ENCODE data around the gene SH2D5.
A peak's percentile ranks its signal among the peaks of the same experiment; 100 is the strongest.
"Not testable (repeated sequence)": the region's sequence is repeated elsewhere in the genome, so short reads cannot be mapped to it uniquely, and the experiment has no call there.

SH2D5 gene

DNA sequence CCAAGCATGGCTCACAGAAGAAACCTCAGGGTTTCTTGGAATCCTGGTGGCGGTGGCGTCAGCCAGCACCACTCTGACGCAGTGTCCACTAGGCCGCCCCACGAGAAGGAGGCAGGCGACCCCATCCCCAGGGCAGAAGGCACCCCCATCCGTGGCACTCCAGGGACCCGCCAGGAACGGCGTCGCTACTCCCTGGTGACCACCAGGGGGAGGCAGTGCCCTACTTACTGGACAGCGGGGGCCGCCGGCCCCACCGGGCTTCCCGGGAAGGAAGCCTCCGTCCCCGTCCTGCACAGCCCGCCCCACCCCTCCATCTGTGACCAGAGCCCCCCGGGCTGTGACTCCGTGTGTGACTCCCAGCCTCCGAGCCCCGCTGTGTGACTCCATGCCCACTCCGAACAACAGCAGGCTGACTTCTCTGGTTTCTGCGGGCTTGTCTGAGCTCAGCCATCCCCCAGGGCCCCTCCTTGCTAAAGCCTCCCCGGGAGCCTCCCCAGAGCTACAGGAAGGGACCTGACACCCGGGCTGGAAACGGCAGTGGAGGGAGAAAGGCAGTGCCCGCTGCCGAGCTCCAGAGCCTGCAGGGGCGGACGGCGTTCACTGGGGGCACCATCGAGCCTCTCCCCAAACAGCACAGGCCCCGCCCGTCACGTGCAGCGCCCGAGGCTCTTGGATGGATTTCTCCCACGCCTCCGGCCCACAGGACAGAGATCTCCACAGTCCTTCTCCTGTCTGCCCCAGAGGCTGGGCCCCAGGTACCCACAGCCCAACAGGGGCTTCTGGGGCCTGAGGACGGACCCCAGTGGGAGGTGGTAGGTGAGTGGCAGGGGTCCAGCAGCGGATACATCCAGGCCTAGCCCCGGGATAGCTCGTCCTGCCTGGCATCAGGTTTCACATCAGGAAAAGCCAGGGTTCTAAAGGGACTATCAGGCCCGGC is 35.8 kb downstream of the SH2D5 start:
- DNase-seq (ENCODE audit: insufficient read length, low spot score) (peak; percentile 86), FAIRE-seq (peak; percentile 77)

DNA sequence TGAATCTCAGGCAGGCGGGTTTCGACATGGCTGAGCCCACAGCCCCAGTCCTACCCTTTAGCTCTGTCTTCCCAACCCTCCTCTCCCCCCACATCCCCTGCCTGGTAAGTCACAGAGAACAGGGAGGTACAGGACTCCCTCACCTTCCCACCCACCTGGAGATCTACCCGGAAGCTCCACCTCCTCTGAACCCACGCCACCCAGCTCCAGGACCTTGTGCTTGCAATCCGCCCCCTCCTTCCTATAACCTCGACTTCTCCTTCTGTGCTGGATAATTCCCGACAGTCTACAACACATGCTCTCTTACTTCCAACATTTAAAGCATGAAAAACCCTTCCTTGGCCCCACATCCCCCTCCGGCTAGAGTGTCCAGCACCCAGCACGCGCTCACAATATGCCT is 37.0 kb downstream of the SH2D5 start:
- FAIRE-seq (no peak), DNase-seq (ENCODE audit: insufficient read length, low spot score) (no peak)

- DNase-seq (ENCODE audit: insufficient read length, low spot score) = no peak
- FAIRE-seq = no peak
Observed at GRCh38 chr1:20693623-20694022, 38.9 kb downstream of the SH2D5 start.

DNA sequence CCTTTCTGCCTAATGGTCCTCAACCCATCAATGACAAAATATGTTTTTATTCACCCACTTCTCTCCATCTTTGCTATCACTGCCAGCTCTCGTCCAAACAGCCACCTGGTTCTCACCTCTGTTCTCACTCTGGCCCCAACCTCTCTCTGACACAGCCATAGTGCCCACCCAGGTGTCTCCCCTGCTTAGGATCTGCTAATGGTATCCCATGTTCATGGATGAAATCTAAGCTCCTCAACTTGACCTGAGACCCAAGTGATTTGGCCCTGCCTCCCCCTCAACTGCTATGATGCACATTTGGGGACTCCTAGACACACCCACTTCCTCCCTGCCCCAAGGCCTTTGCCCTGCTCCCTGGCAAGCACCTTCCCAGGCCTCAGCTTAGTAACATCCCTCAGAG is 40.6 kb downstream of the SH2D5 start:
- FAIRE-seq (no peak), DNase-seq (ENCODE audit: insufficient read length, low spot score) (no peak)

DNA sequence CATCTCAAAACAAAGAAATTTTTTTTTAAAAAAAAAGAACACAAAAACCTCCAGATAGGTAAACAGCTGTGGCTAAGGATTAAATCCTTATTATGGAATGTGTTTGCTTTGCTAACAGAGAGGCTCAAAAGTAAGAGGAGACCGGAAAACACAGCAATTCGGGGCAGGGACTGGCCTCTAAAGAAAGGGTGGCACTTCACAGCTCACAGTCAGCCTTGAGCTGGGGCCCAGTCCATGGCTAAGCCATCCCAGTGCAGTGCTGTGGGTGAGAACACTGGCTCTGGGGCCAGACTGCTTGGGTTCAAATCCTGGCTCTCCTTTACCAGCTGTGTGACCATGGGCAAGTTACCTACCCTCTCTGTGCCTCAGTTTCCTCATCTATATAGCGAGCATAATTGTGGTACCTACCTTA is 42.9 kb downstream of the SH2D5 start:
- DNase-seq (ENCODE audit: insufficient read length, low spot score) (no peak), FAIRE-seq (no peak)

GRCh38 chr1:20686883-20687725 is 45.4 kb downstream of the SH2D5 start:
- DNase-seq (ENCODE audit: insufficient read length, low spot score) (no peak), FAIRE-seq (no peak)

DNA sequence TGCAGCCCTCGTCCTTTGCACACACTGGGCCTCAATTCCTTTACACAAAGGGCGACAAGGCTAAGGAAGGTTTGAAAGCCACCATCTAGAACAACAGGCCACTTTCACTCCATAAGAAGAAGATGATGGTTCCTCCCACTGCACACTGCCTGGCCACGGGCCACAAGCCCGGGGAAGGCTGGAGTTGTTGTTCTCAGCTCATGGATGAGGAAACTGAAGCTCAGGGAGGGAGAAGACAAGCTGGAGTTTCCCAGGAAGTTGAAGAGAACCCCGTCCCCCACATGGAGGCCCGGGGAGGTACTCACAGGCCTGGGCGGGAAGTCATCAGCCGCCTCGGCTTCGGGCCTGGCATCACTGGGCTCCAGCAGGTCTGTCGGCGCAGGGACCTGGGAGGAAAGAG is 46.8 kb downstream of the SH2D5 start:
- DNase-seq (ENCODE audit: insufficient read length, low spot score) (no peak), FAIRE-seq (no peak)

- no peak for FAIRE-seq
- DNase-seq (ENCODE audit: insufficient read length, low spot score) = no peak
Observed at GRCh38 chr1:20685099-20685662, 47.3 kb downstream of the SH2D5 start.

DNA sequence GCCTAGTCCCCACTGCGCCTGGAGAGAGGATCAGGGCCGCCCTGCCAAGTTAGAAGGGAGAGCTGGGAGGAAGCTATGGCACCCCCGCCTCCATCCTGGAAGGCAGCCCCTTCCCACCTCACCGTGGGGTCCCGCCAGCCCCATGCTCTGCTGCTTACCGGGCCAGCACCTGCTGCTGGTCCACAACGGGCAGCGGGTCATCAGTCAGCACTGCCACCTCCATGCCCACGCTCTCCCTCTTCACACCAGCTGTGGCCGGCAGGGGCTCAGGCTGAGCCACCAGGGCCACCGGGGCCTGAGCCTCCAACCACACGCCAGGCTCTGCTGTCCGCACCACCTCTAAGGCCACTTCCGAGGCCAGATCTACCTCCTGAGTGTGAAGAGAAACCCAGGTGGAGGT is 47.9 kb downstream of the SH2D5 start:
- DNase-seq (ENCODE audit: insufficient read length, low spot score) (no peak), FAIRE-seq (no peak)

GRCh38 chr1:20684050-20684620 is 48.4 kb downstream of the SH2D5 start:
- no peak for FAIRE-seq
- no peak for DNase-seq (ENCODE audit: insufficient read length, low spot score)

DNA sequence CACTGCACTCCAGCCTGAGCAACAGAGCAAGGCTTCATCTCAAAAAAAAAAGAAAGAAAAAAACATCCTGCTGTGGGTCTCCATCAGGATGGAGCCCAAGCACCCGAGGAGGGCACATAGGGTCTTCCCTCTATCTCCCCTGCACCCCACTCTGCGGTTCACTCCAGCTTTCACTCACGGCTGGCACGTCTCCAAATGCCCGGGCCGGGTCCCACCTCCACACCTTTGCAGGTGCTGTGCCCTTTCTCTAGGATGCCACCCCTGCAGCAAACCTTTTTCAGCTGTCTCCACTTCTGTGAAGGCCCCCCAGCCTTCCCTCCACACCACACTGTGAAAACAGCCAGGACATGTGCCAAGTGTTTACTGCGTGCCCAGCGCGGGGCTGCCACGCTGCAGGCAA is 48.9 kb downstream of the SH2D5 start:
- DNase-seq (ENCODE audit: insufficient read length, low spot score) (no peak), FAIRE-seq (no peak)

- FAIRE-seq (no peak), DNase-seq (ENCODE audit: insufficient read length, low spot score) (no peak)
Observed at GRCh38 chr1:20682571-20683236, 49.8 kb downstream of the SH2D5 start.

- FAIRE-seq = peak; percentile 46
- no peak for DNase-seq (ENCODE audit: insufficient read length, low spot score)
Observed at GRCh38 chr1:20681999-20682398, 50.5 kb downstream of the SH2D5 start.

DNA sequence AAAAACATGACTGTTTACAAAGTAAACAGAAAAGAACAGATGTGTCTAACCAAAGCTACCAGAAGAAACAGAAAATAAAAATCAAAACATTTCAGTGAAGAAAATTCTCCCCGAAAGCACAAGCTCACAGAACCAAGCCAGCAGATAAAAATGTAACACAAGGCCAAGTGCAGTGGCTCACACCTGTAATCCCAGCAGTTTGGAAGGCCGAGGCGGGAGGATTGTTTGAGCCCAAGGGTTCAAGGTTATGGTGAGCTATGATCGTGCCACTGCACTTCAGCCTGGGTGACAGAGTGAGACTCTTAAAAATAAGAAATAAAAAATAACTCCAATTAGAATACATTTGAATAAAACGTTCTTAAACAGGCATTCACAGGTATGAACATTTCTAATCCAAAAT is 52.2 kb downstream of the SH2D5 start:
- DNase-seq (ENCODE audit: insufficient read length, low spot score) = no peak
- FAIRE-seq = no peak

- FAIRE-seq (no peak), DNase-seq (ENCODE audit: insufficient read length, low spot score) (no peak)
Observed at GRCh38 chr1:20678599-20678998, 53.9 kb downstream of the SH2D5 start.

DNA sequence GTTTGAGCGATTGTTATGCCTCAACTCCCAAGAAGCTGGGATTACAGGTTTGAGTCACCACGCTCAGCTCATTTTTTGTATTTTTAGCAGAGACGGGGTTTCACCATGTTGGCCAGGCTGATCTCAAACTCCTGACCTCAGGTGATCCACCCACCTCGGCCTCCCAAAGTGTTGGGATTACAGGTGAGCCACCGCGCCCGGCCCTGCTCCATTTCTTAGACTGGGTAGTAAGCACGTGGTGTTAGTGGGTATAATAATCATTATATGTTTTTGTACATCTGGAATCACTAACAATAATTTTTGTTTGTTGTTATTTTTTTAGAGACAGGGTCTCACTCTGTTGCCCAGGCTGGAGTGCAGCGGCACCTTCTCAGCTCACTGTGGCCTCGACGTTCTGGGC is 58.9 kb downstream of the SH2D5 start:
- DNase-seq (ENCODE audit: insufficient read length, low spot score); FAIRE-seq: not testable (repeated sequence)

DNA sequence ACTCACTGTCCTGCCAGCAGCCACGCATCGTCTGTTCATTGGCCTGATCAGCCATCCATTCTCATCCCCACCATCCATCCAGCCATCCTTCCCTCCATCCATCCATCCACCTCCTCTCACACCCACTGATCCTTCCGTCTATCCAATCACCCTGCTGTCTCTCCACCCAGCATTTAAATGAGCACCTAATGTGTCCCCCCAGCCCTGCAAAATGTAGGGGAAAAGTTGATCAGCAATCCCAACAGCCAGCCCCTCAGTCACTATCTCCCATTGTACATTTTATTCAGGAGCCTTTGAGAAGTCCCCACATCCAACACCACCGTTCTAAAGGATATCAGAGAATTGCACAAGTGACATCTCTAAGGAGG is 60.3 kb downstream of the SH2D5 start:
- DNase-seq (ENCODE audit: insufficient read length, low spot score) (no peak), FAIRE-seq (no peak)

- no peak for FAIRE-seq
Observed at GRCh38 chr1:20670936-20671335, 61.6 kb downstream of the SH2D5 start.

More at GRCh38 chr1:20670936-20671335, 61.6 kb downstream of the SH2D5 start:
- no peak for DNase-seq (ENCODE audit: insufficient read length, low spot score)

Measured in HTR-8/SVneo (cell line).